Limb (tissue), 2 donors: Measurements from ENCODE around the gene BCAR1.
"Not testable (repeated sequence)": the region's sequence is repeated elsewhere in the genome, so short reads cannot be mapped to it uniquely, and the experiment has no call there.

Experiments used
- DNase-seq, 2 donors: peaks; one replicate each; pipeline ENCODE4 v3.0.0-alpha.2; 2016; ENCODE audit errors: extremely low spot score in 2 of 2

The BCAR1 gene

GRCh38 chr16:75251280-75252048 is at the start of gene BCAR1:
Gene BCAR1, minus strand, starts transcription at chr16:75251624. Its CDS starts 142 bp downstream, at chr16:75251482.
- peak; percentile 88 to 92 for DNase-seq

DNA sequence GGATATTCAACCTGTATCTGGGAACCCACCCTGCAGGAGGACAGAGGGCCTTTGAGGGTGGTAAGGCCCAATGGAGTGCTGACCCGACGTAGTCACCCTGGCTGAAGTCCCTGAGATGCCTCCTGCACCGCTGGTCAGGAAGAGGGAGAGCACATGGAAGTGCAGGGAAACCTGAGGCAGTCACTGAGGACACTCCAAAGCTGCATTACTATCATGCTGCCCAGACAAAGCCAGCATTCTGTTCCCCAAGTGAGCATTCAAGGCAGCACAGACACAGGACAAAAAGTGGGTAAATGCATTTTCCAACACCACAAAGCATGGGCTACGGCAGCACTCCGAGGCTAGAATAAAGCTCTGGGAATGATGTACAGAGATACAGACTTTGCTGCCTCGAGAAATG is 46.8 kb upstream of the BCAR1 start:
- DNase-seq = no peak

DNA sequence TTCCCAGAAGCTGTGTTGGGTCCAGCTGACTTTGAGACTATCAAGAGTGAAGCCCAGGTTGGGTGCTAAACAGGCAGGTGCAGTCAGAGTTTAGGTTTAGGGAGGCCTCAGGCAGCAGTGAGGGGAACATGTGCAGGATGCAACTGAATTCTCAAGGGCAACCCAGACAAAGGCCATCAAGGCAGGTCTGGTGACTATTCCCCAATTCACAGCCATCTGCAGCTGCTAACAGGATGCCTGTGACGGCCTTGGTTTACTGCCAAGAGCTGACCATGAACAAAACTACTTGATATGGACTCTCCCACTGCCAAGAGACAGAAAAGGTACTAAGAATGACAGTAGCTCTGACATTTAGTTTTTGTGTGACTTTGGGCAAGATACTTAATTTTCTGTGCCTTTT is 45.2 kb upstream of the BCAR1 start:
- no peak for DNase-seq

GRCh38 chr16:75294773-75295459 is 43.5 kb upstream of the BCAR1 start:
- DNase-seq = no peak

DNA sequence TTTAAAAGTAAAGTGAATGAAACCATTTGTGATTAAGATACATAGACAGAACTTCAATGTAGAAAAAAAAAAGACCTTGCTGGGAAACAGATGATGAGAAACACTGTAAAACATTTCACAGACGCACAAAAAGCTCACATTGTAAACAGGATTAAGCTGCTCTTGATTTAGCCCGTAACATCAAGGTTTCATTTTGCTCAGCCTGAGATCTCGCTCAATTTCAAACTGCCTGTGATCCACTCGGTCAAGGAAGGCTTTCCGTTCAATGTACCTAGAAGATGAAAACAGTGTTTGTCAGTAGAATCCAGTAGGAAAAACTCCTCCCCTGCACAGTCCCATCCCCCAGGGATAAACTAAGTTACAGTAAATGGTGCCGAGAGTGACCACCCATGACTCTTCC is 42.3 kb upstream of the BCAR1 start:
- no peak for DNase-seq

DNA sequence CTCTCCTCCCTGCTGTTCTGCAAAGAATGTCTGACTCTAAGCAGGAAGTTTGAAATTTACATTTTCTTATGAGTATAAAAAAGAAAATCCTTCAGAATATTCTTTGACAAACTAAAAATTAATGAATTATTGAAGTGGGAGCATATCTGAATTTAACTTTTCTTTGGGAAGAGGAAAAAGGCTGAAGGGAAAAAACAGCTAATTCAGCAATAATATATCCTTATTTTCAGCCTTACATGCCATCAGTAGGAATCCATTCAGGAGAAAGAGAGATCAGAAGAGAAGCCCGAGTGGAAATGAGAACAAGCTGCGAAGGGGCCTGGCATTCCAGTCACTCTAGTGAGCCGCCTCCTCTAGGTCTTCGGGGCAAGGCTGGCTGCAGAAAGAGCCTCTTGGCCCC is 41.7 kb upstream of the BCAR1 start:
- no peak for DNase-seq

DNA sequence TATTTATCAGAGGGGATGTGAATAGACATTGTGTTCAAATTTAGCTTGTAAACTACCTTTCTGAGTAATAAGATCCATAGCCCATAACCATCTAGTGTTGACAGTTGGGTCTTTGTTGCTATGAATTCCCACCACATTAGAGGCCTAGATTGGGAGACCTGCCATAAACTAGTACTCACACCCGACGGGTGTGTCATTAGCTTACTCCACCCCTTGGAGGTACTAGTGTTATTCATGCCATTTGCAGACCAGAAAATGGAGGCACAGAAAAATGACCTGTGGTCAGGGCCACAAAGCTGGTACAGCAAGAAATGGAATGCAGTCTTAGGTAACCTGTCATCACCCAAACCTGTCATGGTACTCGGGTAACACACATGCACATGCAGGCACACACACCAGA is 41.3 kb upstream of the BCAR1 start:
- DNase-seq = no peak

GRCh38 chr16:75289189-75289588 is 37.8 kb upstream of the BCAR1 start:
- DNase-seq = no peak

DNA sequence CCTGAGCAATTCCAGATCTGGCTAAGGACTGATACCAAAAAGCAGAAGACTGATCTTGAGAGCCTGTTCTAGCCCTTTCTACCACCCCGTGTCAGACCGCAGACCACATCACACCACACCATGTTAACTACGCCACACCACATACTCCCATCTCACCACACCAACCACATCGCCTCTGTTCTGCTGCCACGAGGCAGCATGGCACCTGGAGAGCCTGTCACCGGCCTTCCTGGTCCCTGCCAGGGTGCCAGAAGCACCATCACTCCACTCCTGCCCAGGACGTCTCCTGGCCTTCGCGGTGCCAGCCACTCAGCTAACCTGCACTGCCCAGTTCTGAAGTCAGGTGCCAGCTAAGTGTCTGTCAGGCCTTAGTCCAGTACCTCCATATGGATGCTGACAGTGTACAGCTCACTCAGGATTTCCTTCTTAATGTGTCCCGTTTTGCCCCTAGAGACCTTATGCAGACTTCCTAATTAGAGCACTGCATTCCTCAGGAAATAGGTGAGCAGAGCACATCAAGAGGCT is 37.2 kb upstream of the BCAR1 start:
- no peak for DNase-seq

- DNase-seq = no peak
Observed at GRCh38 chr16:75288181-75288580, 36.8 kb upstream of the BCAR1 start.

- no peak for DNase-seq
Observed at GRCh38 chr16:75287708-75288107, 36.3 kb upstream of the BCAR1 start.

GRCh38 chr16:75286389-75286788 is 35.0 kb upstream of the BCAR1 start:
- DNase-seq = no peak

- DNase-seq = no peak
Observed at GRCh38 chr16:75282466-75283281, 31.2 kb upstream of the BCAR1 start.

GRCh38 chr16:75281826-75282225 is 30.4 kb upstream of the BCAR1 start:
- no peak for DNase-seq

DNA sequence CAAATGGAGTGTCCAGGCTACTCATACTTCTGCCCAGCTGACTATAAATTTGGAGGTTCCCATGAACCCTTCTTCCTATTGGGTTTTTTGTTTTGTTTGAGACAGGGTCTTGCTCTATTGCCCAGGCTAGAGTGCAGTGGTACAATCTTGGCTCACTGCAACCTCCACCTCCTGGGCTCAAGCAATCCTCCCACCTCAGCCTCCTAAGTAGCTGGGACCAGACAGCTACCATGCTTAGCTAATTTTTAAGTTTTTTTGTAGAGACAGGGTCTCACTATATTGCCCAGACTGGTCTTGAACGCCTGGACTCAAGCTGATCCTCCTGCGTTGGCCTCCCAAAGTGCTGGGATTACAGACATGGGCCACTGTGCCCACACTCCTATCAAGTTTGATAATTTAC is 29.6 kb upstream of the BCAR1 start:
- DNase-seq = not testable (repeated sequence)

- no peak for DNase-seq
Observed at GRCh38 chr16:75280331-75280804, 28.9 kb upstream of the BCAR1 start.

DNA sequence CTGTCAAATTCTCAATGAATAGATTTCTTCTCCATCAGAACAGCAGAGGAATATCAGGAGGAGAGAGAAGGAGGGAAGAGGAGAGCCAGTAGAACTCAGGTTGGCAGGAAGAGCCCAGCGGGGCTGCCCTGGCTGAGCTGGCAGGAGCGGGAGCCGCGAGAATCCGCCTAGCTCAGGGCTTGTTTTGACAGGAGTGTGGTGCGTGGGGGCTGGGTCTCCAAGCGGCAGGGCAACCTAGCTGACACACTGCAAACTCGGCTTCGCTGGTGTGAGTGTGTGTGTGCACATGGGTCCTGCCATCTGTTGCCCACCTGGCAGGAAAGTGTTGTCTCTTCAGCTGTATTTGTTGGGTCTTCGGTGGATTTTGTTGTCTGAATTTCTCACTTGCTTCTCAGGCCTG is 27.9 kb upstream of the BCAR1 start:
- no peak for DNase-seq

DNA sequence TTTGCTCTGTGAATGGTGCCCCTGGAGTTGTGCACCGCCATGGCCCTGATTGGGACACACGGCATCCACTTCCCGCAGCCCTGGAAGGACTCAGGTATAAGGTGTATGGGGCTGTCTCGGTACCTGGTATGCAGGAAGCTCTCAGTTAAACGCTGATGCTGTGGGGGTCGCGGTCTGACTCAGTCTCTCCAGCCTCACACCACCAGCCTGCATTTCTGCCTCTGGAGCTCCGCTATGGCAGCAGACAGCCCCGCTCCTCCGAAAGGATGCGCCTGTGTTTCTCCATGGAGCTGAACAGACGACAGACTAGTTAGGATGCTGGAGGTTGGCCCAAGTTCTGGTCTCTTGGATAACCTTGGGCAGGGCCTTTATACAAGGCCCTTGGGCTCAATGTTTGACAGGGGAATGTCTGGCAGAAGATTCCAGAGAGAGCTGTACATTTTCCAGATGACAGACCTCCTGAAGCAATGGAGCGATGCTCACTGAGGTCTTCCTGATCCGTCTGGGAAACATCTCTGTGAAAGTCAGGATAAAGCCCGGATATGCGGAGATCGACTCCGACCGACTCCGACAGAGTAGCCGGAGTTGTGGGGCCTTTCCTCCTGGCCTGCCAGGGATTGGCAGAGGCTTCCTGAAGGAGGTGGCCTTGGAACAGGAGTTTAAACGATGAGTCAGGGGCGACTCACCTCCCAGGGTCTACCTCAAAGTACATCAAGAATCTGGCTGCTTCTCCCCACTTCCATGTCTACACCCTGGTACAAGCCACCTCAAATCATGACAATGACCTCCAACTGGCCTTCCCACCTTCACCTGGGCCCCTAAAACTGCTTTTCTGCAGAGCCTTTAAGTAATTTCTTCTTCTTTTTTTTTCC is 21.9 kb upstream of the BCAR1 start:
- DNase-seq = no peak

GRCh38 chr16:75272629-75273028 is 21.2 kb upstream of the BCAR1 start:
- not testable (repeated sequence) for DNase-seq

DNA sequence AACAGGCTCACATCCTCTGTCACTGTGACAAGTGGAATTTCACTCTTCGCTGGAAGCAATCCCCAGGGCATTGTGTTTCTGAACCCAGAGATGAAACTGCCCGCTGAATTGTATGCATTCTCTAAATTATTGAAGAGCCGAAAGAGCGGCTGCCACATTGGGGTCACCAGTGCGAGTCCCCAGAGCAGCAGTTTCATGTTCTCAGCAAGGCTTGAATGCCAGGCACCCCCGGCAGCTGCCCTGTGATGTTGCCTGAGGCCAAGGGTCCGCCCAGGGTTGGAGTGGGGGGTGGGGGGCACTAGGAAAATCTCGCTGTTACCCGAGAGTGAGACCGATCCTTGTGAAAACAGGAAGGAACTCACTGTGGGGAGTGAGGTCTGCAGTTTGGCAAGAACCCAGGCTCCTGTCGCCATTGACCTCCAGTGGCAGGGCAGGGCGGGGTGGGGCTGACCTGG is 20.7 kb upstream of the BCAR1 start:
- DNase-seq = peak in 1 of 2 donors; percentile 45
